CD4-positive, alpha-beta T cell (primary cell): ENCODE results near the gene WNT5B. TPM values are rescaled to one million over a fixed set of nuclear protein-coding genes. Genes with fewer than 3 reads are reported as not detected.
A peak's percentile ranks its signal among the peaks of the same experiment; 100 is the strongest.
"Not testable (repeated sequence)": the region's sequence is repeated elsewhere in the genome, so short reads cannot be mapped to it uniquely, and the experiment has no call there.

Experiments
- ATAC-seq: fragments of 200-7000 bp; cut with Tn5 transposase; one replicate; pipeline ENCODE4 v1.10.0; 2022; ENCODE audit warnings: mild to moderate bottlenecking; ENCODE audit not compliant: poor library complexity
- CTCF ChIA-PET: fragments of 350-600 bp; sonication (Branson Sonifier 250); formaldehyde crosslinking; loops from one replicate; lab custom pipeline; 2021; ENCODE audit warnings: antibody characterized with exemption, inconsistent platforms; lab: Charles Lee
- POLR2A ChIA-PET: fragments of 350-600 bp; sonication (Branson Sonifier 250); formaldehyde crosslinking; loops from one replicate; lab custom pipeline; 2021; ENCODE audit warnings: antibody characterized with exemption, inconsistent platforms; lab: Charles Lee
- DNase-seq, 14 experiments: peaks; one replicate each; pipeline ENCODE4 v3.0.0-alpha.2; 2013 to 2020; ENCODE audit warnings: mixed read lengths in 2 of 14
- H3K27ac ChIP-seq, 2 donors: one replicate each; pipeline versions ENCODE4 v1.5.1 to v1.7.0; 2013; ENCODE audit warnings: low read length in 2 of 2, low read depth in 1 of 2, mild to moderate bottlenecking in 1 of 2
- H3K27me3 ChIP-seq, 2 experiments: 1 replicate in 1 of 2; 2 replicates in 1 of 2; pipeline versions ENCODE4 v1.6.1 to v1.7.0; 2013; ENCODE audit warnings: low read length in 2 of 2, control low read depth in 1 of 2, mild to moderate bottlenecking in 1 of 2, moderate library complexity in 1 of 2; ENCODE audit not compliant: insufficient read depth in 2 of 2, control insufficient read depth in 1 of 2
- H3K36me3 ChIP-seq: one replicate; pipeline ENCODE4 v1.6.1; 2013; ENCODE audit warnings: low read length, control low read depth; ENCODE audit not compliant: insufficient read depth
- H3K4me1 ChIP-seq: one replicate; pipeline ENCODE4 v1.6.1; 2013; ENCODE audit warnings: low read length, control low read depth; ENCODE audit not compliant: insufficient read depth
- H3K4me3 ChIP-seq: one replicate; pipeline ENCODE4 v1.5.1; 2013; ENCODE audit warnings: mild to moderate bottlenecking, low read length, moderate library complexity
- H3K9me3 ChIP-seq, 2 experiments: 1 replicate in 1 of 2; 2 replicates in 1 of 2; pipeline versions ENCODE4 v1.6.1 to v1.7.0; 2013; ENCODE audit warnings: low read length in 2 of 2, mild to moderate bottlenecking in 2 of 2, control low read depth in 1 of 2, moderate library complexity in 1 of 2; ENCODE audit not compliant: control insufficient read depth in 1 of 2, insufficient read depth in 1 of 2
- H3K27ac Mint-ChIP-seq: one replicate; pipeline ENCODE4 v1.8.0; 2020; ENCODE audit warnings: mixed read lengths
- H3K27me3 Mint-ChIP-seq: one replicate; pipeline ENCODE4 v1.8.0; 2021; ENCODE audit warnings: mixed read lengths
- H3K36me3 Mint-ChIP-seq: one replicate; pipeline ENCODE4 v1.8.0; 2021; ENCODE audit warnings: low read depth, mixed read lengths
- H3K4me1 Mint-ChIP-seq: one replicate; pipeline ENCODE4 v1.8.0; 2021; ENCODE audit warnings: low read depth, mixed read lengths
- H3K4me3 Mint-ChIP-seq: one replicate; pipeline ENCODE4 v1.8.0; 2020; ENCODE audit warnings: mild to moderate bottlenecking, mixed read lengths
- H3K9me3 Mint-ChIP-seq: one replicate; pipeline ENCODE4 v1.8.0; 2020; ENCODE audit warnings: mixed read lengths
- CTCF ChIP-seq: fragments of 200-600 bp; IDR thresholded peaks from one replicate; pipeline ENCODE4 v1.8.0; 2022; ENCODE audit warnings: antibody characterized with exemption, mild to moderate bottlenecking
- intact Hi-C, 2 experiments: fragments of 100-400 bp; cut with DNase I in 1 of 2; cut with micrococcal nuclease in 1 of 2; formaldehyde crosslinking; loops; one replicate each; pipeline versions ENCODE4 v1.15.1 to v1.9.0; 2023 to 2025; cut with DNase I, micrococcal nuclease
- total RNA-seq, 174 experiments: library from RNA in 2 of 174; stranded (reverse) in 2 of 174; gene quantifications; one replicate each; pipeline ENCODE4 v1.2.3 and lab custom pipeline; 2021 to 2026

WNT5B gene
- total RNA-seq, 2 experiments from 2014 or later: not detected

DNA sequence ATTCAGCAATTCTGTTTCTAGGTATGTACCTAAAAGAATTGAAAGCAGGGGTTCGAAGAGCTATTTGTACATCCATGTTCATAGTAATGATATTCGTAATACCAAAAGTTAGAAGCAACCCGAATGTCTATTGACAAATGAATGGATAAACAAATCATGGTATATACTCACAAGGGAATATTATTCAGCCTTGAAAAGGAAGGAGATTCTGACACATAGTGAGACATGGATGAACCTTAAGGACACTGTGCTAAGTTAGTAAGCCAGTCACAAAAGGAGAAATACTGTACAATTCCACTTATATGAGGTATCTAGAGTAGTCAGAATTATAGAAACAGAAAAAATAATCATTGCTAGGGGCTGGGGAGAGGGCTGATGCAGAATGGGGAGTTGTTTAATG, 30.3 kb upstream of the WNT5B start:
- Mint-ChIP-seq H3K27me3 (no peaks in the 10 kb centered on the region), H3K4me3 (no peak overlapping the region)

DNA sequence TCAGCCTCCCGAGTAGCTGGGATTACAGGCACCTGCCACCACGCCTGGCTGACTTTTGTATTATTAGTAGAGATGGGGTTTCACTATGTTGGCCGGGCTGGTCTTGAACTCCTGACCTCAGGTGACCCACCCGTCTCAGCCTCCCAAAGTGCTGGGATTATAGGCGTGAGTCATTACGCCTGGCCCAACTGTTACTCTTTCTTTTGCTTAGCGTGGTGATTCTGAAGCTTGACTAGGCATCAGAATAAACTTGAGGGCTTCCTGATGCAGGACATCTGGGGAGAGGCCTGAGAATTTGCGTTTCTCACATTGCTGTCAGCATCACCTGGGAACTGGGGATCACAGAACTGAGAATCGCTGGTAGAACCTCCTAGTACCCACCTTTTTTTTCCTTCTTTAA, 26.3 kb upstream of the WNT5B start:
- H3K9me3 ChIP-seq, H3K27me3 ChIP-seq, H3K9me3 Mint-ChIP-seq, H3K4me3 ChIP-seq, H3K36me3 ChIP-seq, H3K36me3 Mint-ChIP-seq, H3K27me3 Mint-ChIP-seq, ATAC-seq, DNase-seq, H3K27ac ChIP-seq: not testable (repeated sequence)
- peak overlapping the region; percentile 91 for H3K27ac Mint-ChIP-seq
- peak overlapping the region; percentile 86 for H3K4me3 Mint-ChIP-seq
- H3K4me1 ChIP-seq: peaks cover 26% of the 10 kb centered on the region
- ChIA-PET POLR2A (interaction anchor here (1.4 to 4.2 kb wide), 6 partner anchors 10 to 485 kb away, joined by 5 to 65 read pairs (median 16); partner anchors contain the start of genes ADIPOR2 and FBXL14), CTCF (interaction anchor here (0.7 to 3.2 kb wide), 6 partner anchors 9 to 653 kb away, joined by 3 to 22 read pairs (median 9); partner anchors contain the start of gene RAD52)
- intact Hi-C loops: loop anchor here (5.0 to 10.0 kb wide), 4 partner anchors 90 to 1035 kb away; partner anchors contain the start of gene ADIPOR2 (in 1 of the 2)
- H3K4me1 Mint-ChIP-seq: peaks cover 39% of the 10 kb centered on the region

More for the DNA sequence above, 30.3 kb upstream of the WNT5B start:
- Mint-ChIP-seq H3K9me3 (no peaks in the 10 kb centered on the region), H3K27ac (no peak overlapping the region), H3K4me1 (peaks cover 37% of the 10 kb centered on the region), H3K36me3 (peaks cover 8% of the 10 kb centered on the region)
- POLR2A ChIA-PET: no interaction called here
- TF ChIP-seq CTCF: no peak
- CTCF ChIA-PET: interaction anchor here (1.3 to 2.5 kb wide), 2 partner anchors 10 to 15 kb away, joined by 3 to 5 read pairs; no protein-coding TSS in a partner anchor
- Histone ChIP-seq H3K27me3 (no peaks in the 10 kb centered on the region), H3K4me1 (peaks cover 24% of the 10 kb centered on the region), H3K27ac (no peak overlapping the region), H3K4me3 (no peak overlapping the region), H3K9me3 (no peaks in the 10 kb centered on the region), H3K36me3 (no peaks in the 10 kb centered on the region)
- ATAC-seq (no peak), DNase-seq (no peak)
- intact Hi-C loops: loop anchor here in 1 of 2 experiments (5.0 to 10.0 kb wide), 2 partner anchors 606 to 844 kb away; partner anchors contain the start of genes ERC1 and WNK1

DNA sequence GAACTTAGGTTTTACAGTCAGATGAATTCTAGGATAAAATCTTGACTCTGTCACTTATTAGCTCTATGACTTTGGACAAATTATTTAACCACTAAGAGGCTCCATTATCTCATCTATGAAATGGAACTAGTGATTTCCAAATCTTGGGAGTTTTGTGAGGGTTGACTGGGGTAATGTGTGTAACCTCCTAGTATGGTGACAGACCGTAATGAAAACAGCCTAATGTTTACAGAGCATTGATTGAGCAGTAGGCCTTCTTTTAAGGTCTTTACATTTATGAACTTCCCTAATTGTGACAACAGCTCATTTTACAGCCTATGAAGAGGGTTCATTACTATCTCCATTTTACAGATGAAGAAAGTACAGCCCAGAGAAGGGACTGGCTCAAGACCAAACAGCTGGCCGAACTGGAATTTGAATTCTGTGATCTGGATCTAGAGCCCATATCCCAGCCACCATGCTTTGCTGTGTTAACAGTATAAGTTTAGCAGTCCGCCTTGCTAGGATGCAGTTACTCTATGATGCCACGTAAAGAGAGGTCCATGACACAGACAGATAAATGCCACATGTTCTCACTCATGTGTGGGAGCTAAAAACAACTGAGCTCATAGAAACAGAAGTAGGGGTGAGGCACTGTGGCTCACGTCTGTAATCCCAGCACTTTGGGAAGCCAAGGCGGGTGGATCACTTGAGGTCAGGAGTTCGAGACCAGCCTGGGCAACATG, 25.6 kb upstream of the WNT5B start:
- DNase-seq (no peak), ATAC-seq (no peak)
- Histone ChIP-seq H3K4me1 (peaks cover 26% of the 10 kb centered on the region), H3K36me3 (no peaks in the 10 kb centered on the region), H3K27me3 (no peaks in the 10 kb centered on the region), H3K27ac (no peak overlapping the region), H3K9me3 (no peaks in the 10 kb centered on the region), H3K4me3 (no peak overlapping the region)
- CTCF ChIA-PET: interaction anchor here (0.7 to 3.2 kb wide), 6 partner anchors 10 to 654 kb away, joined by 3 to 22 read pairs (median 6); partner anchors contain the start of gene RAD52
- Mint-ChIP-seq H3K4me1 (peaks cover 39% of the 10 kb centered on the region), H3K9me3 (no peaks in the 10 kb centered on the region), H3K27ac (peak overlapping the region; percentile 91), H3K4me3 (peak overlapping the region; percentile 77), H3K36me3 (no peaks in the 10 kb centered on the region), H3K27me3 (no peaks in the 10 kb centered on the region)
- TF ChIP-seq CTCF: no peak
- intact Hi-C loops: loop anchor here (5.0 to 10.0 kb wide), 4 partner anchors 89 to 1036 kb away; partner anchors contain the start of gene ADIPOR2 (in 1 of the 2)
- POLR2A ChIA-PET: interaction anchor here (3.3 to 4.2 kb wide), 3 partner anchors 10 to 485 kb away, joined by 24 to 65 read pairs (median 28); partner anchors contain the start of gene FBXL14
